Fibroblast of the conjunctiva (primary cell): ENCODE measurements around the gene CCZ1.
A peak's percentile ranks its signal among the peaks of the same experiment; 100 is the strongest.
"Not testable (repeated sequence)": the region's sequence is repeated elsewhere in the genome, so short reads cannot be mapped to it uniquely, and the experiment has no call there.

Experiments
- DNase-seq: peaks from one replicate; pipeline ENCODE4 v3.0.0-alpha.2; 2010; ENCODE audit warnings: low read depth

Gene CCZ1

GRCh38 chr7:5898480-5899224 is at the start of gene CCZ1:
TSS of gene CCZ1 (plus strand) at chr7:5898733. CDS start at chr7:5898800, 67 bp downstream.
- DNase-seq = peak; percentile 18

- no peak for DNase-seq
Observed at GRCh38 chr7:5850944-5851343, 47.6 kb upstream of the CCZ1 start.

- no peak for DNase-seq
Observed at GRCh38 chr7:5854738-5855137, 43.8 kb upstream of the CCZ1 start.

GRCh38 chr7:5857041-5857575 is 41.4 kb upstream of the CCZ1 start:
- DNase-seq = not testable (repeated sequence)

- DNase-seq = not testable (repeated sequence)
Observed at GRCh38 chr7:5858494-5858893, 40.0 kb upstream of the CCZ1 start.

GRCh38 chr7:5861281-5861680 is 37.3 kb upstream of the CCZ1 start:
- DNase-seq = not testable (repeated sequence)

GRCh38 chr7:5862753-5863366 is 35.7 kb upstream of the CCZ1 start:
- not testable (repeated sequence) for DNase-seq

GRCh38 chr7:5865279-5865931 is 33.1 kb upstream of the CCZ1 start:
- DNase-seq = not testable (repeated sequence)

- no peak for DNase-seq
Observed at GRCh38 chr7:5867060-5867459, 31.5 kb upstream of the CCZ1 start.

- not testable (repeated sequence) for DNase-seq
Observed at GRCh38 chr7:5868928-5869341, 29.6 kb upstream of the CCZ1 start.

- no peak for DNase-seq
Observed at GRCh38 chr7:5869691-5870090, 28.8 kb upstream of the CCZ1 start.

- no peak for DNase-seq
Observed at GRCh38 chr7:5870311-5870710, 28.2 kb upstream of the CCZ1 start.

- no peak for DNase-seq
Observed at GRCh38 chr7:5872326-5872725, 26.2 kb upstream of the CCZ1 start.

GRCh38 chr7:5879591-5879990 is 18.9 kb upstream of the CCZ1 start:
- not testable (repeated sequence) for DNase-seq

GRCh38 chr7:5880106-5880505 is 18.4 kb upstream of the CCZ1 start:
- not testable (repeated sequence) for DNase-seq

- not testable (repeated sequence) for DNase-seq
Observed at GRCh38 chr7:5884431-5884830, 14.1 kb upstream of the CCZ1 start.

- not testable (repeated sequence) for DNase-seq
Observed at GRCh38 chr7:5888021-5888420, 10.5 kb upstream of the CCZ1 start.

GRCh38 chr7:5890244-5890643 is 8.3 kb upstream of the CCZ1 start:
- not testable (repeated sequence) for DNase-seq

- no peak for DNase-seq
Observed at GRCh38 chr7:5892498-5892897, 6.0 kb upstream of the CCZ1 start.

GRCh38 chr7:5897369-5897919 is 1.1 kb upstream of the CCZ1 start:
- DNase-seq = not testable (repeated sequence)

- not testable (repeated sequence) for DNase-seq
Observed at GRCh38 chr7:5903002-5903401, 4.5 kb downstream of the CCZ1 start.

- DNase-seq = not testable (repeated sequence)
Observed at GRCh38 chr7:5904726-5905125, 6.2 kb downstream of the CCZ1 start.
